ENCODE data around the gene TPCN1.

GRCh38 chr12:113318900-113319628, 97.8 kb downstream of the TPCN1 start:
- TF ChIP-seq POLR2A (IDR thresholded peaks at IDR 0.05), result no peak
- no peak for TF ChIP-seq CTCF (IDR thresholded peaks at IDR 0.05)
